NCI-H526 (cell line): ENCODE measurements around the gene AQP3.
A peak's percentile ranks its signal among the peaks of the same experiment; 100 is the strongest.
"Not testable (repeated sequence)": the region's sequence is repeated elsewhere in the genome, so short reads cannot be mapped to it uniquely, and the experiment has no call there.

Experiments used
- DNase-seq, 2 experiments: peaks; one replicate each; lab custom pipeline; 2025; lab: John Stamatoyannopoulos, UW

AQP3 gene

DNA sequence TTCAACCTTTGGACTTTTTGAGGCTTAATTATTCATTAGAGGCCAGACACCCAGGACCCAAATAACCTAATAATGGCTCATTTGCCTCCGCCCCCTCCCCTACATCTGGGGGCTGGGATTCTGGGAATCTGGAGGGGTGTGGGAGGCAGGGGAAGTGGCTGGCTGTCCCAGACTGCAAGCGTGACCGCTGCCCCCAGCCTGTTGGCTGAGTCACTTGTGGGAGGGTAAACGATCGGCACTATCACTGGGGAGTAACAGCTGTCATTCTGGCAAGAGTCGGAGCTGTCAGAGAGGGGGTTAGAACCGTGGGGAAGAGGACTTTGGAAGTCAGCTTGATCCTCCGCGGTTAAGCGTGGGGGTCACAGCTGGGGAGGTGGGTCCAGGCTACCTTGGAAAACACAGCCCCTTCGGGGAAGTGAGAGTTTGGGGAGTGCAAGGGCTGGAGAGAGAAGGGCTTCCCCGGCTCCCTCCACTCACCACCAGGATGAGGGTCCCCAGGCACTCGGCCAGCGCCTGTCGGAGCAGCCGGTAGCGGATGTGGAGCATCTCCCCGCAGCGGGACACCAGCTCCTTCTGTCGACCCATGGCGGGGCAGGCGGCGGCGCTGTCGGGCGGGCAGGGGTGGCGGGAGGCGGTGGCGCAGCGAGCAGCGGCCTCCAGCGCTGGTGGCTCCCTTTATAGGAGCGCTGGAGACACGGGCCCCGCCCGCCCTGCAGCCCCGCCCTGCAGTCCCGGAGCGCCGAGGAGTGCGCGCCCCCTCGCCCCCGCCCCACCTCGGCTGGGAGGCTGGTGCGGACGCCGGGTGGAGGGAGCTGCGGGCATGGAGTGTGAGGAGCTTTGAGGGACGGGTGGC lies at the start of gene AQP3:
TSS of gene AQP3 (minus strand) at position 648 of the 853 bp plus-strand sequence. CDS start at position 585, 63 bp downstream.
- DNase-seq = peak; percentile 12 to 68

DNA sequence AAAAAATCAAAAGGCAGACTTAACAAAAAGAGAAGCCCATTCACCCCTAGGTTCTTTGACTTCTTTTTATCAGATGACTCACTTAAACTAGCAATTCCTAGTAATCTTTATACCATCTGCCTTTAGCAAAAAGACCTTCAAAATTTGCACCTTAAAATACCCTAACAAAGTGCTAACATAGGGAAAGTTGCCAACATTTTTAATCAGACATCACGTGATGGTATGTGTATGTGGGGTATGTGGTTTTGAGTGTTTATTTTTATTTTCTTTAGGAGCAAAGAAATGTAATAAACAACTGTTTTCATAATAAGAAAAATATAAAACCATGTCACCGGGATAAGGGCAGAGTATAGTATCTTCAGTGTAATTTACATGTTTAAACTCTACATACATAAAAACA lies 46.4 kb upstream of the AQP3 start:
- DNase-seq = not testable (repeated sequence)

DNA sequence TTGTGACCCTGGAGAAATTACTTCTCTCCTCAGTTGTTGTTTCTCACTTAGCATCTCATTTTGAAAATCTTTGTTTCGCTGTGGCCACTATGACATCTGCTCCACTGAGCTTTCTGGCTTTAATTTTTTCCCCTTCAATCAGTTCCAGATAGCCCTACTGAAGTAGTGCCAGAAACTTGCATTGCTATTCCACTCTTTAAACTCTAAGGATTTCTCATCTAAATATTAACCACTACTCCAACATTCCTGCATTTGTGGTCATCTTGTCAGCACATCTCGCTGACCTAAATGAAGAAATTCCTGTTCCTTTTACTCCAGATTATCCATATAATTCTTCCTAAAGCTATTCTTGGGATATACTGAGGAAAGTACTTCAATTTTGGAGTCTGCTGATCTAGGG lies 41.7 kb upstream of the AQP3 start:
- DNase-seq = no peak

DNA sequence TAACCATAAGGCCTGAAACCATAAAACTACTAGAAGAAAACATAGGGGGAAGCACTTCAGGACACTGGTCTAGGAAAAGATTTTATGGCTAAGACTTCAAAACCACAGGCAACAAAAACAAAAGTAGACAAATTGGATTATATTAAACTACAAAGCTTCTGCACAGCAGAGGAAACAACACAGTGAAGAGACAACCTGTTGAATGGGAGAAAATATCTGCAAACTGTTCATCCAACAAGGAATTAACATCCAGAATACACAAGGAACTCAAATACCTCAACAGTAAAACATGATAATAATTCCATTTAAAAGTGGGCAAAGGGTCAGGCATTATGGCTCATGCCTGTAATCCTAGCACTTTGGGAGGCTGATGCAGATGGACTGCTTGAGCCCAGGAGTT lies 37.9 kb upstream of the AQP3 start:
- not testable (repeated sequence) for DNase-seq

DNA sequence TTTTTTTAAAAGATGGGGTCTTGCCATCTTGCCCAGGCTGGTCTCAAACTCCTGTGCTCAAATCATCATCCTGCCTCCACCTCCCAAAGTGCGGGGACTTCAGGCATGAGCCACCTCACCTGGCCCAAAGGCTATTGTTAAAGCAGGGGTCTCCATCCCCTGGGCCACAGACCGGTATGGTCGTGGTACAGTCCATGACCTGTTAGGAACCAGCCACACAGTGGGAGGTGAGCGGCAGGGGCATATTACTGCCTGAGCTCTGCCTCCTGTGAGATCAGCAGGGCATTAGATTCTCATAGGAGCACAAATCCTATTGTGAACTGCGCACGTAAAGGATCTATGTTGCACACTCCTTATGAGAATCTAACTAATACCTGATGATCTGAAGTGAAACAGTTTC lies 33.6 kb upstream of the AQP3 start:
- no peak for DNase-seq

DNA sequence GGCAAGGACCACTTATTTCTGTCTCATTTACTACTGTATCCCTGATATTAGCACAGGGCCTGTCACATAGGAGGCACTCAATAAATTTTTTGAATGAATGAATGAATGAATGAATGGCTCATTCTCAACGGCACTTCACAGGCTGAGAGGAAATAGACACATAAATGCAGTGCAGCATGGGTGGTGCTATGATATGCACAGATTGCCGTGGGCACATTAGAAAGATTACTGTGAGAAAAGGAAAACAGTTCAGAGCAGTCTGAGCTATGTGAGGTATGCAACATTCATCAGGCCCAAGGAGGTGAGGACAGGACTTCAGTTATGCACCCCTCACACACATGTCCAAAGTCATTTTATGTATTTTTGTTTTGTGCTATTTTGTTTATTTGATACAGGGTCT lies 32.7 kb upstream of the AQP3 start:
- DNase-seq = no peak

DNA sequence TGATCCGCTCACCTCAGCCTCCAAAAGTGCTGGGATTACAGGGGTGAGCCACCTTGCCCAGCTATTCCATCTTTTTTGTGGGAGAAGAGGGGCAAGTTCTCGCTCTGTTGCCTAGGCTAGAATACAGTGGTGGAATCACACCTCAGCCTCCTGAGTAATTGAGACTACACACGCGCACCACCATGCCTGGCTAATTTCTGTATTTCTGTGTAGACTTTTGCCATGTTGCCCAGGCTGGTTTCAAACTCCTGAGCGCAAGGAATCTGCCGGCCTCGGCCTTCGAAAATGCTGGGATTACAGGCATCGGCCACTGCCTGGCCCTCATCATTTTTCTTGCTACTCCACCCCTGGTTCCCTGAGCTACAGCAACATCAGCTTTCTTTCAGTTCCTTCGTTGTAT lies 29.1 kb upstream of the AQP3 start:
- no peak for DNase-seq

DNA sequence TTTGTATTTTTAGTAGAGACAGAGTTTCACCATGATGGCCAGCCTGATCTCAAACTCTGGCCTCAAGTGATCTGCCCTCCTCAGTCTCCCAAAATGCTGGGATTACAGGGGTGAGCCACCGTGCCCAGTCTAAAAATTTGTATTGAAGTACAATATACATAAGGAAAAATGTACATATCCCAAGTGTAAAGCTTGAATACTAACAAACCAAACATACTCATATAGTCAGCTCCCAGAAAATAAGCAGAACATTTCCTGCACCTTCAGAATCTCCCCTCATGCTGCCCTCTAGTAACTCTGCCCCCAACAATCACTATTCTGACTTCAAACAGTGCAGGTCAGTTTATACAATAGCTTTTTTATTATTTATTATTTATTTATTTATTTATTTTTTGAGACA lies 28.0 kb upstream of the AQP3 start:
- DNase-seq = no peak

DNA sequence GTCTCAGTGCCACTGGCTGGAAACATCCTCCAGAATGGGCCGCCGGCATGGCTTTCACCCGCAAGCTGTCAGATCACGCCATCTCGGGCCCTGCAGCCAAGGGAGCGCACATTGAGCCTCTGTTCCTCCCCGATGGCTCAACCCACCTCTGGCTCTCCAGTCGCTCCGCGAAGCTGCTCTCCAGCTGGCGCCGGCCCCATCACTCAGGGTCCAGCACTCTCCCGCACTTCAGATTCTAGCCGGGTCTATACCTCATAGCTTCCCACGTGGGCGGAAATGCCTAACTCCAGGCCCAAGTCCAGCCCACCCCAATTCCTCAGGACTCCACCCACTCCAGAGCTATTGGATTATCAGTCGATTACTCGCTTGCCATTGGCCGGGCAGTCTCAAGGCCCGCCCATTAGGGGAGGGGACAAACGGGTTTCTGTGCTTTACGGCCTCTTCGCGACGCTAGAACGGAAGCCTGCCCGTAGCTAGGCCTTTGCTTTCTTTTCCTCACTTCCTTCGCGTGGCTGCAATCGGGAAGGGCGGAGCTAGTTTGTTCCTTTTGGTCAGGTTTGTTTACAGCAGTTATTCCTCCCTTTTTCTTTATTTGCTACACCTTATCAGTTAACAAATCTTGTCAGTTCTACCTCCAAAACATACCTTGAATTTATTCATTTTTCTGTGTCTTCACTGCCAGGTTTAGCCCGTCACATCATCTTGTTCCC lies 26.4 kb upstream of the AQP3 start, which contains the start of gene NOL6:
TSS of gene NOL6 (minus strand) at position 282 of the 710 bp plus-strand sequence. CDS start at position 200, 82 bp downstream.
- peak; percentile 98 to 99 for DNase-seq

DNA sequence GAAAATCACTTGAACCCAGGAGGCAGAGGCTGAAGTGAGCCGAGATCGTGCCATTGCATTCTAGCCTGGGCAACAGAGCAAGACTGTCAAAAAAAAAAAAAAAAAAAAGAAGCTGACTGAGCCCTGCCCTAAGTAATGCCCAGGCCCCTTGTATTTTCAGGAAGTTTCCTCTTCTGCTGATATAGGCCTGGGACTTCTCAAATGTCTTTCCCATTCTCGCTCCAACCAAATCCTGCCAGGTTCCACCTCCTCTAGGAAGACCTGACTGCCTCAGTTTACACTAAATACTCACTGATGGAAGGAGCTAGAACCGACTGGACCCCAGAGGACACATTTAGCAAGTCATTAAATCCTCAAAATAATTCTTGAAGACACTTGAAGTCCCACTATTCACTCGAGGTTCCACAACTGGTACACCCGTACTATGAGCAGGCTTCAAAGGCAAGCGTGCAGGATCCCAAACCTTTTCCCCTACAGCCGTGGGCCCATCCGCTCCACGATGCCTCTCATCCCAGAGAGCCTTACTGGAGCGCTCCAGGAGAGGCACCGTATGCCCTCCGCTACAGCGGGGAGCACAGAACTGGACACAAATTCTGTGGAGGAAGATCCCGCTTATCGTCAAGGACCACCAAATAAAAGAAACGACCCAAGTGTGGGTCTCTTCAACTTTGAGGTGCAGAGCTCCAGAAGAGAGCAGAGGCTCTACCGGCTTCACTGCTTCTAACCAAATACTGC lies 25.7 kb upstream of the AQP3 start:
- no peak for DNase-seq

DNA sequence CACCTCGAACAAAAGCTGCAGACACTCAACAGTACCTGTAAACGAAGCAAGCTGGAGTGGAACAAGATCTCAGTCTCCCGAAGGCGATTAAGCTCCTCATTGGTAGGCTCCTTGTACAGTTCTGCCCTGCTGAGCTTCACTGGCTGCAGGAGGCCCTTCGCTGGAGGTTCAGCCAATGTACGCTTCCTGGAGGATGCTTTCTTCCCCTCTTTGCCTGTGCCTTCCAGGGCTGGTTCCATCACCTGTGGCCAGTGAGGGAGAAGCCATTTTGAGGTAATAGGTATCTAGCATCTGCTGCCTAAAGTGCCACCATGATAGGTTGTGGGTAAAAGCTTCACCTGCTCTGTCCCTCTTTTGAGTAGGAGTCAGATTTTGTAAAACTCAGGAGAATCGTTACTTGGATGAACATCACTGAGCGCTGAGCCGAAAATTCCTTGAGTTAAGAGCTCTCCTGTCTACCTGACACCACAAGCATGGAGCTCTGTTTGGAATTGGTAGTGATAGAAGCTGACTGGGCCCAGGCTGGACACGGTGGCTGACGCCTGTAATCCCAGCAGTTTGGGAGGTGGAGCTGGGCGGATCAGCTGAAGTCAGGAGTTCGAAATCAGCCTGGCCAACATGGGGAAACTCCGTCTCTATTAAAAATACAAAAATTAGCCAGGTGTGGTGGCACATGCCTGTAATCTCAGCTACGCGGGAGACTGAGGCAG lies 24.9 kb upstream of the AQP3 start:
- no peak for DNase-seq

DNA sequence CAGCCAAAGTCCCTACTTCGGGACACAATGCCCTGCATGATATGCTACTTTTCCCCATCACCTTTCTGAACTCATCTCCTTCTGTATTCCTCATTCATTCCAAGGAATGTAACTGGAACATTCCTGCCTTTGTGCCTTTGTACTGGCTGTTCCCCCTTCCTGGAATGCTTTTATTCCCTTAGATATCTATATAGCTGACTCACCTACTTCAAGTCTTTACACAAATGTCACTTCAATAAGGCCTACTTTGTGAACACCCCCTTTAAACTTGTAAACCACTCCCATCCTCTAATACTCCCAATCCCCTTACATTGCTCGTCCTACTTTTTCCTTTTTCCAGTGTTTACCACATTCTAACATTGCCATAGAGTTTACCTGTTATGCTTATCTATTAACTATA lies 24.0 kb upstream of the AQP3 start:
- DNase-seq = no peak

DNA sequence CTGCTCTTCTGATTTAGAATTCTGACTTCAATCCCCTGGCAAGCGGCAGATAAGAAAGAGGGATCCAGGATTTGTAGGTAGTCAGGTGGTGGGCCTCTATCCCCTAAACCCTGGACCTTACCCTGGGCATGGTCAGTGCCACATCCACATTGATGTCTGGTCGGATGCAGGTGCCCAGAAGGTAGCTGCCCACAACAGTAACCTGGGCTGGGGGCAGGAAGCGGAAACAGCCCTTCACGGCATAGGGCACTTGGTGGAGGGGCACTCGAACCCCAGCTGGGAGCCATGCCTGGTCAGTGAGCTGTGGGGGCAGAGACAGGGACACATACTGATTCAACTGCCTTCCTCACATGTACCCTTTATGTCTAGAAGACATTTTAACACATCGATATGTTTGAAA lies 22.5 kb upstream of the AQP3 start:
- DNase-seq = no peak

DNA sequence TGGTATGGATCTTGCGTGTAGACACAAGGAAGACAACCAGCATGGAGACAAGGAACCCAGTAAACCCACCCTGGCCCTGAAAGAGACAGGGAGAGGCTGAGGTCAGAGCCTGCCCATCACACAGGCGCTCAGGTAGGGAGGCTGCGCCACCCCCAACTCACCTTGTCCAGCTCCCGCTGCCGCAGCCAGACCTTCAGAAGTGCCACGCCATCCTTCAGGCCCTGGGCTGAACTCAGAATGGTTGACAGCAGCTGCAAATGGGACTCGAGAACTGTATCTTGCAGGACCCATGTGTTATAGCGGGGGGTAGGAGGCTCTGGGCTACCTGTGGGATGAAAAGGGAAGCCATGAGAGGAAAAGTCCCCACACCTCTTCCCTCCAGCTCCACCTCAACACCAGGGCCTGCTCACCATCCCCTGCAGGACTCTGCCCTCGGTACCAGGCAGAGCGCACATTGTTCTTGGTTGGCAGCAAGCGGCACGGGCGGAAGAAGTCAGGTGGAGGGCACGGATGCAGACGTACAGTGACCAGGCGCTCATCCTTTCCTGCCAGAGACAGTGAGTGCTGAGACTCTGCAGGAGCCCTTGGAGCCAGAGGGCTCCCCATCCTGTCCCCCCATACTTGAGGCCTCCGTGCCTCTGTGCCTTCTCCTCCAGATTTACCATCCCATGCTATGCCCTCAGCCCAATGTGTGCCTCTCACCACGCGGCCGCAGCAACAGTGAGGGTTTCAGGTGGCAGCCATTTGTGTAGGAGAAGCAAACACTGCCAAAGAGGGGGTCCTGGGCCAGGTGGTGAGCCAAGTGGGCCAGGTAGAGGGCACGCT lies 21.6 kb upstream of the AQP3 start:
- DNase-seq = no peak

DNA sequence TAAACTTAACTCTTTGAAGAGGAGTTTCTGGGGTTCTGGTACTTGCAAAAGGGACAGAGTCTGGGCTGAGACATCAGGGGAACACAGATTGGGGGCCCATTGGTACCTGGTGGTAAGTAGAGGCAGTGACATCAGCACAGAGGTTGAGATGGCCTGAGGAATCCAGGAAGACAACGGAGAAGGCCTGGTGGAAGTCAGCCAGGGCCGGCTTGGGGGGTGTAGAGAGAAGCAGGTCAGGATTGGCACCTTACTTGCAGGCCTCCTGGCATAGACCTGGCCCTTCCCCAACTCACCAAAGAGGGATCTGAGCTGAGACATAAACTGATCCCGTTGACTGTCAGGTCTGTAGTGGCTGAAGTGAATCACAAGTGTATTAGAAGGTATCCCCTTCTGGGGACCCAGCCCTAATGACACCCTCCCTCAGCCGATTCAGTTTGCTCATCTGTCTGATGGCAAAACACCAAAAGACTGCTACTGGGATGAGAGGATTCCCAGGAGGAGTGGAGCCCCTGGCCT lies 20.9 kb upstream of the AQP3 start:
- DNase-seq = no peak

DNA sequence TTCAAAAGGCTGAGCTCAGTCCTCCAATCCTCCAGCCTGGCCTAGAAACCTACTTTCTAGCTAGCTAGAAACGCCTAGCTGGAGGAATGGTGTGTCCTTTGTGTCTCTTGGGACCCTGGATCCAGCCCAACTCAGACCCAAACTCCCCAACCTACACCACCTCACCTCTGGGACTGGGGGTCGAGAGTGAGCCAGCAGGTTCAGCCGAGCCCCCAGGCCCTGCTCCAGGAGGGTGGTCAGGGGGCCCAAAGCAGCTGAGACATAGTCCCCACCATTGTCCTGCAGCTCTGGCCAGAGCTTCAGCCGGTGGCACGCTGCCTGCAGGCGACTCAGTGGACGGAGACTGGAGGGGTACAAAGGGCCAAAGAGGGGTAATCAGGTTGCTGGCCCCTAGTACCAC lies 20.1 kb upstream of the AQP3 start:
- no peak for DNase-seq

DNA sequence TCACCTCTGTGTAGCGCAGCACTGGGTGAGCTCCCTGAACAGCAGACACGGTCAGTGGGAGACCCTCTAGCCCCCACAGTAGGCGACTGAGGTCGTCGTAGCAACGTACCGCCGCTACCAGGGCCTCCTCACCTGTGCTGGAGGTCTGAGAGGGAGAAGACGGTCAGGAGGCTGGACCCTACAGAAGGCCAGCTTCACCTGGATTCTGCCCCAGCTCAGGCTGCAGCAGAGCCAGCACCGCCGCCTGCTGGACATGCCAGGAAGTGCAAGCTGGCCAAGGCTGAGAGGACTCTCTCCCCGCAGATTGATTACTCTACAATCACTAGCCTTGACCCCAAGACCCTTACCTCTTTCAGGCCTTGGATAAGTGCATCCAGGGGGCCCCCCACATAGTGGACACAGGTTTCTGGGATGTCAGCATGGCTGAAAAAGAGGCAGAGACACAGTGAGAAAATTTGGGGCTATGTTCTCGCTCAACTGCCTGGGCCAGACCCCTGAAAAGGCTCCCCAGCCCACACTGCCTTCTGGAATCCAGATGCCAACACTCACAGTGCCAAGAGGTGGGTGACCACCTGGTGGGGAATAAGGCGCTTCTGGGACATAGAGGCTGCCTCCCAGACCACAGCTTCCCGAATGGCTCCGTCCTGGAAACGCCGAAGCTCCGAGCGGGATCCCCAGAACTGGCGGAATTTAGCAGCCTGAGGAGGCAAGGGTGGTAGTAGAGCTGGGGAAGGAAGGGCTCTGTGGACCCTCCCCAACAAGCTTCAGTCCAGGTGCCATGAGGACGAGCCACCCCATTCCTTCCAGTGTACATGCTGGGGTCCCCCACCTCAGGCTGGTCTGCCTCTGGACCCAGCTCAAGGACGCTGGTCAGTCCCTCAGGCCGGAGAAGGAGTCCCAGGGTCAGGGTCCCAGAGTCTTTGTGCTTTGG lies 19.4 kb upstream of the AQP3 start:
- peak in 1 of 2 experiments; percentile 64 for DNase-seq

DNA sequence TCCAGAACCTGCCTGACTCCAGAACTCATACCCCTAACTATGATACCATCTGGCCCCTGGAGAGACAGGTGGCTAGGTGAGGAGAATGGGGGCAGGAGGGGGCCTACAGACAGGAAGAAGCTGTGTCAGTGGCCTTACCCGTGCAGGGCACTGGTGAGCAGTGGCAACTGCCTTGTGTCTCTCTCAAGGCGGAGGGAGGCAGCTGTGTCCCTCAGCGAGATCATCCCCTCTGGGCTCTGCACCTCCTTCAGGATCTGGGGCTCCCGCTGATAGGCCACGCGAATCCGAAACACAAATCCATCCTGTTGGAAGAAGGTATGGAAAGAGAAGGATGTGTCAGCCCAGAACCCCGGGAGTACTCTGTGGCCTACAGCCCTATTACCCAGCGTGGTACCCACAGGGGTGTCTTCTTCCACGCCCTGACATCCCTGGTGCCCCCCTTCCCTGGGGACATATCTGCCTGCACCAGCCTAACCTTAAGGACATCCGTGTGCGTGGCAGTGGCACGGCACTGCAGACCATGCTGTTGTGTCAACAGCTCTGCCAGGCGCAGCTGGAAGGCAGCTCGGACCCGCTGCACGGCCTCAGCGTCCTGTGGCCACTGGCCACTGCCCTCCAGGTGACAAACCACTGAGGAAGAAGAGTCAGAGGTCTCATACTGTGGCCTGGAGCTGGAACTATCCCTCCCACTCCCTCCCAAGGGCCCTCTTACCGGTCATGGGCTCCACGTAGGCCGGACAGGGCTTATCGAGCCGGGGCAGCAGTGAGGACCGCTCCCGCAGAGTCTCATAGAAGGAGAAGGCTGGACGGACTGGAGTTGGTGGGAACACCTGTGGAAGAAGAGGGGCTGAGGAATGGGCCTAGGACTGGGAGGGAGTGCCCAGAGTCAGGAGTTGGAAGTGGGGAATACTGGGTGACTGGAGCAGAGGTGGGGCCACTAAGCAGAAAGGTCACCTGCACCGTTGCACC lies 18.5 kb upstream of the AQP3 start:
- DNase-seq = no peak
